Ovary (tissue), 9 donors: ENCODE data around the gene GOLGA1. TPM values are rescaled to one million over a fixed set of nuclear protein-coding genes. Genes with fewer than 3 reads are reported as not detected.

Experiments used
- DNase-seq, 5 donors: peaks; one replicate each; pipeline ENCODE4 v3.0.0-alpha.2; 2019 to 2020
- H3K27ac ChIP-seq, 2 donors: fragments of 200-600 bp; one replicate each; pipeline versions ENCODE4 v1.5.1 to v1.8.0; 2019 to 2022
- H3K27me3 ChIP-seq: fragments of 200-600 bp; one replicate; pipeline ENCODE4 v1.8.0; 2022
- H3K36me3 ChIP-seq: fragments of 200-600 bp; sonication (generic); one replicate; pipeline ENCODE4 v1.5.1; 2019
- H3K4me1 ChIP-seq: one replicate; pipeline ENCODE4 v1.8.1; 2013; ENCODE audit warnings: mild to moderate bottlenecking, moderate library complexity; ENCODE audit not compliant: insufficient read depth
- H3K4me3 ChIP-seq: fragments of 200-600 bp; sonication (generic); one replicate; pipeline ENCODE4 v1.5.1; 2017
- H3K9me3 ChIP-seq, 2 donors: fragments of 200-600 bp in 1 of 2; sonication (generic) in 1 of 2; one replicate each; pipeline versions ENCODE4 v1.5.1 to v1.8.1; 2013 to 2019; ENCODE audit warnings: mild to moderate bottlenecking in 1 of 2, moderate library complexity in 1 of 2
- EP300 ChIP-seq: sonication (generic); formaldehyde crosslinking; IDR thresholded peaks from one replicate; pipeline ENCODE4 v1.6.1; 2017; ENCODE audit warnings: antibody characterized with exemption
- POLR2A ChIP-seq: fragments of 450-650 bp; IDR thresholded peaks from one replicate; pipeline ENCODE4 v1.6.1; 2017; ENCODE audit warnings: antibody characterized with exemption, mild to moderate bottlenecking, moderate library complexity
- WGBS, 3 donors: extraction: QIAGEN DNeasy Blood & Tissue Kit in 1 of 3; methylation state at CpG; one replicate each; pipeline versions ENCODE4 v1.1.5 to v1.1.7; 2013 to 2017; 5-methylcytosine and 5-hydroxymethylcytosine counted together
- intact Hi-C, 4 donors: fragments of 100-400 bp; cut with DNase I; formaldehyde crosslinking; loops; one replicate each; pipeline versions ENCODE4 v1.11.0 to v1.15.1; 2022 to 2023
- polyA plus RNA-seq, 2 donors: library from polyadenylated mRNA; stranded (reverse); fragments of 200-250 nt in 1 of 2; fragments of 350-450 nt in 1 of 2; fragmentation: Illumina TruSeq in 1 of 2; extraction: RNeasy Lipid Tissue Mini Kit (QIAGEN cat#74804) in 1 of 2; gene quantifications; one replicate each; pipeline ENCODE4 v1.2.3, GENCODE V29; 2013 to 2014
- total RNA-seq, 7 donors: library from RNA; depleted of rRNA in 2 of 7; stranded (reverse); fragments of >200 nt in 2 of 7; fragmentation: NEBNext Ultra II Directional in 3 of 7; extraction: Animal tissue kit (Norgen Biotek cat#: 25700) in 3 of 7; gene quantifications; one replicate each; pipeline versions ENCODE4 v1.1.0 to v1.2.4, GENCODE V29; 2016 to 2023
- TF ChIP-seq, protein P1 (sequence below), 3 donors: fragments of 450-650 bp in 2 of 3; fragments of 200-600 bp in 1 of 3; IDR thresholded peaks; one replicate each; pipeline versions ENCODE4 v1.5.1 to v1.8.0; 2016 to 2022; ENCODE audit warnings: antibody characterized with exemption in 3 of 3, mild to moderate bottlenecking in 1 of 3
- donor health status: DM: no; HTN: no; CAD: no; lungs with moderate emphysema.
- donor health status: DM: no; HTN: no; CAD: no.
- donor health status: Bipolar disorder and iron deficiency.
- donor health status: DM: yes; HTN: yes; CAD: no.
- donor health status: DM: no; HTN: no; CAD: no.
- donor health status: DM: yes; HTN: yes; CAD: no.

The GOLGA1 gene
- total and polyA plus RNA-seq, 9 donors: 7.6 to 26.8 (median 15.4) TPM

DNA sequence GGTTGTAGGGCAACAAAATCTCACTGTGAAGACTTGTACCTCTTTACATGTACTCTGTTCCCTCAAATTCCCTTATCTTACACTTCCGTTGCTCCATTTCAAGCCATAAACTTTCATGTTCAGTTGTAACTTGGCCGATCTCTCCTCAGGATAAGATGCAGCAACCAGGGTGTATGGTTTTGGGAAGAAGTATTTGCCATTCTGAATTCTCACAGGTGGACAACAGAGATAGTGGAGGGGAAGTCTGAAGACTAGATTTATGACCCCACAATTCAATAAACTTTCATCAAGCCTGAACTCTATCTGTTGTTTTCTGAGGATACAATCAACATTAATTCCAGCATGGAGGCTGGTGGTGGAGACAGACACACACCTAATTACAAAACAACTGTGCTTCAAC, 27.5 kb downstream of the GOLGA1 start:
- Histone ChIP-seq H3K27ac (no peak overlapping the region), H3K9me3 (no peaks in the 10 kb centered on the region), H3K27me3 (no peaks in the 10 kb centered on the region), H3K4me3 (no peak overlapping the region), H3K4me1 (no peaks in the 10 kb centered on the region), H3K36me3 (no peaks in the 10 kb centered on the region)
- WGBS, 3 donors: 90 to 96% (median 92%) methylated on average over 2 of the region's 2 CpGs
- DNase-seq: no peak
- intact Hi-C loops: no loop called here
- TF ChIP-seq POLR2A (no peak), EP300 (no peak)
- TF ChIP-seq, protein P1, sequence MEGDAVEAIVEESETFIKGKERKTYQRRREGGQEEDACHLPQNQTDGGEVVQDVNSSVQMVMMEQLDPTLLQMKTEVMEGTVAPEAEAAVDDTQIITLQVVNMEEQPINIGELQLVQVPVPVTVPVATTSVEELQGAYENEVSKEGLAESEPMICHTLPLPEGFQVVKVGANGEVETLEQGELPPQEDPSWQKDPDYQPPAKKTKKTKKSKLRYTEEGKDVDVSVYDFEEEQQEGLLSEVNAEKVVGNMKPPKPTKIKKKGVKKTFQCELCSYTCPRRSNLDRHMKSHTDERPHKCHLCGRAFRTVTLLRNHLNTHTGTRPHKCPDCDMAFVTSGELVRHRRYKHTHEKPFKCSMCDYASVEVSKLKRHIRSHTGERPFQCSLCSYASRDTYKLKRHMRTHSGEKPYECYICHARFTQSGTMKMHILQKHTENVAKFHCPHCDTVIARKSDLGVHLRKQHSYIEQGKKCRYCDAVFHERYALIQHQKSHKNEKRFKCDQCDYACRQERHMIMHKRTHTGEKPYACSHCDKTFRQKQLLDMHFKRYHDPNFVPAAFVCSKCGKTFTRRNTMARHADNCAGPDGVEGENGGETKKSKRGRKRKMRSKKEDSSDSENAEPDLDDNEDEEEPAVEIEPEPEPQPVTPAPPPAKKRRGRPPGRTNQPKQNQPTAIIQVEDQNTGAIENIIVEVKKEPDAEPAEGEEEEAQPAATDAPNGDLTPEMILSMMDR (IDR thresholded peaks at IDR 0.05): no peak

DNA sequence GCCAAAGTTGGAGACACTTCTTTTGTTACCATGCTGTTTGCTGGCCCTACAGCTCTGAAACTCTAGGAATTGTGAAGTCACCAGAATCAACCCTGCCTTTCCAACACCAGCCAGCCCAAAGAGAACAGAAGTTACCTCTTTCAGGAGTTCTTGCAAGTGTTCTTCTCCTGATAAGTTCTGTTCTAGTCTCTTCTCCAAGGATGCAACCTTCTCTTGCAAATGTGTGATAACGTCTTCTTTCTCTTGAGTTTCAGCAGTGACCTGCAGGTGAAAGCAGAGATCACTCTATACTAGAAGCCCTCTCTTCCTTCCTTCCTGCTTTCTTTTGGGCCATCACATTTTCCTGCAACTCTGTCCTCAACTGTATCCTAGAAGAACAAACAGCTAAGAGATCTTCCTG, 29.1 kb downstream of the GOLGA1 start:
- H3K36me3 ChIP-seq: no peaks in the 10 kb centered on the region
- H3K4me3 ChIP-seq: no peak overlapping the region
- DNase-seq: no peak
- WGBS, 3 donors: 93 to 100% (median 97%) methylated on average over 1 of the region's 1 CpG
- no peaks in the 10 kb centered on the region for H3K9me3 ChIP-seq
- intact Hi-C loops: no loop called here
- no peaks in the 10 kb centered on the region for H3K27me3 ChIP-seq
- no peak for TF ChIP-seq POLR2A
- no peak for TF ChIP-seq EP300
- TF ChIP-seq, protein P1 (IDR thresholded peaks at IDR 0.05): no peak
- no peak overlapping the region for H3K27ac ChIP-seq
- no peaks in the 10 kb centered on the region for H3K4me1 ChIP-seq

DNA sequence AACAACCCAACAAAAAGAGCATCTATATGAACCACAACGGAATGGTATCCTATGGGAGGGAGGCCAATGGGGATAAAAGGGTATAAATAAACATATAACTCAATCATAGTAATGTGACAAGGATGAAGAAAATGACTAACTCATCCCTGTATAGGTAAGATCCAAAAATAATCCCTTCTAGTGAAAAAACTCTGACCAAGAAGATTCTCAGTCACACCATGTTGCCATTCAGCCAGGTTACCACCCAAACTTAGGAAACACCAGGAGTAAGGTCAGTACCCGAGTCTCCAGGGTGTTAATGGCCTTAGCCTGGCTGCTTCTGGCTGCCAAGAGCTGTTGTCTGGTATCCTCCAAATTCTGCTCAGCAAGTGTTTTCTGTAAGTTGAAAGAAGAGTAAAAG, 32.8 kb downstream of the GOLGA1 start:
- Histone ChIP-seq H3K9me3 (no peaks in the 10 kb centered on the region), H3K4me1 (no peaks in the 10 kb centered on the region), H3K27ac (no peak overlapping the region), H3K4me3 (no peak overlapping the region), H3K27me3 (no peaks in the 10 kb centered on the region), H3K36me3 (no peaks in the 10 kb centered on the region)
- TF ChIP-seq, protein P1 (IDR thresholded peaks at IDR 0.05): no peak
- no peak for TF ChIP-seq POLR2A
- no peak for TF ChIP-seq EP300
- no peak for DNase-seq
- intact Hi-C loops: no loop called here
- 53 to 74% (median 62%) methylated on average over 2 of the region's 2 CpGs for WGBS, 3 donors

DNA sequence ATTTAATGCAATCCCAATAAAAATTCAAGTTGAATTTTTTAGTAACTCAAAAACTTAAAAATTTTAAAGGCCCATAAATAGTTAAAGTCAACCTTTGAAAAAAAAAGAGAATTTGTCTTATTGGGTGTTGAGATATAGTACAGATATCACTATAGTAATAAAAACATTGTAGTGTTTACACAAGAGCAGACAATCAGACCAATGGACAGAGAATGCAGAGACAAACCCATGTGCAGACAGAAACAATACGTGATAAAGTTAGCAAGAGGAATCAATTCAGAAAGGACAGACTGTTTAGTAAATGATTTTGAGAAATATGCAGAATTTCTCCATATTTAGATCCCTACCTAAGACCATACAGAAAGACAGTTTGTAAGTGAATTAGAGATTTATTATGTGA, 33.9 kb downstream of the GOLGA1 start:
- DNase-seq: no peak
- WGBS, 3 donors: 79 to 87% (median 87%) methylated on average over 1 of the region's 1 CpG
- Histone ChIP-seq H3K9me3 (no peaks in the 10 kb centered on the region), H3K27me3 (no peaks in the 10 kb centered on the region), H3K4me1 (no peaks in the 10 kb centered on the region), H3K4me3 (no peak overlapping the region), H3K27ac (no peak overlapping the region), H3K36me3 (no peaks in the 10 kb centered on the region)
- intact Hi-C loops: no loop called here
- TF ChIP-seq, protein P1 (IDR thresholded peaks at IDR 0.05): no peak
- TF ChIP-seq EP300 (no peak), POLR2A (no peak)

DNA sequence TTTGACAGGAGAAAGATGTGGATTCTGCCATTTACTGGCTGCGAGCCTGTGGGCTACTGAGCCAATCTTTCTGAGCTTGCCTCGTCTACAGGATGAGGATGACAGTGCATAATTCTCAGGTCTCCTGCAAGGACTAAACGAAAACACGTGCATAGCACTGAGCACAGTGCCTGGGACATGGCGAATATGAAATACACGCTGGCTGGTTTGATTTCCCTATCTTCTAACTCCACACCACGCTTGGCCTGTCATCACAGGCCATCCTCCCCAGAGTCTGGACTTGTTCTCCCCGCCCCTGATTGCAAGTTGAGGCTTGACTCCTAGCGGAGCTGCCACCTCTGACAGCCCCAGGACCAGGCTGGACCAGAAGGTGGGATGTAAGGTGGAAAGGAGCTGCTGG, 41.0 kb downstream of the GOLGA1 start:
- Histone ChIP-seq H3K4me3 (no peak overlapping the region), H3K36me3 (no peaks in the 10 kb centered on the region), H3K4me1 (no peaks in the 10 kb centered on the region), H3K27me3 (no peaks in the 10 kb centered on the region), H3K9me3 (no peaks in the 10 kb centered on the region), H3K27ac (no peak overlapping the region)
- intact Hi-C loops: no loop called here
- WGBS, 3 donors: 92 to 94% (median 94%) methylated on average over 9 of the region's 9 CpGs
- peak in 1 of 5 donors; percentile 8 for DNase-seq
- TF ChIP-seq EP300 (no peak), POLR2A (no peak)
- TF ChIP-seq, protein P1 (IDR thresholded peaks at IDR 0.05): no peak
